HepG2 (cell line): Measurements from ENCODE around the gene HOXA5. TPM values are rescaled to one million over a fixed set of nuclear protein-coding genes. Genes with fewer than 3 reads are reported as not detected.

Experiments used
- CREM ChIP-seq, 2 experiments: sonication (generic) in 1 of 2; formaldehyde crosslinking in 1 of 2; IDR thresholded peaks; 2 replicates each; pipeline versions ENCODE4 v1.4.0 to v1.6.1; 2016 to 2020; ENCODE audit warnings: antibody characterized with exemption in 1 of 2, mild to moderate bottlenecking in 1 of 2, missing genetic modification reagents in 1 of 2
- ELF4 ChIP-seq: sonication (generic); formaldehyde crosslinking; IDR thresholded peaks from 2 replicates; pipeline ENCODE4 v1.5.0; 2020; ENCODE audit warnings: missing genetic modification reagents, mild to moderate bottlenecking, moderate library complexity, borderline replicate concordance
- FOXP1 ChIP-seq, 2 experiments: fragments of 450-650 bp in 1 of 2; IDR thresholded peaks; 2 replicates each; pipeline ENCODE4 v1.6.1; 2017 to 2018; ENCODE audit warnings: antibody characterized with exemption in 1 of 2
- HDAC2 ChIP-seq: sonication (generic); formaldehyde crosslinking; IDR thresholded peaks from 2 replicates; pipeline ENCODE4 v1.4.0; 2020; ENCODE audit warnings: missing genetic modification reagents
- HMG20A ChIP-seq: IDR thresholded peaks from 2 replicates; pipeline ENCODE4 v1.6.1; 2016; ENCODE audit warnings: borderline replicate concordance
- MZF1 ChIP-seq: sonication (generic); formaldehyde crosslinking; IDR thresholded peaks from 2 replicates; pipeline ENCODE4 v1.8.1; 2023; ENCODE audit warnings: mild to moderate bottlenecking, missing genetic modification reagents, borderline replicate concordance
- NCOR1 ChIP-seq: fragments of 200-600 bp; sonication (generic); IDR thresholded peaks from 2 replicates; pipeline ENCODE4 v1.7.0; 2017; ENCODE audit warnings: antibody characterized with exemption, low read length, borderline replicate concordance
- PAXIP1 ChIP-seq: sonication (generic); formaldehyde crosslinking; conservative IDR thresholded peaks from 2 replicates; pipeline ENCODE4 v1.4.0; 2020; ENCODE audit warnings: mild to moderate bottlenecking, missing genetic modification reagents, moderate library complexity
- PPARG ChIP-seq: conservative IDR thresholded peaks from 2 replicates; pipeline ENCODE4 v1.6.1; 2016; ENCODE audit warnings: missing biosample characterization, missing genetic modification reagents
- SOX6 ChIP-seq, 2 experiments: fragments of 450-650 bp in 1 of 2; sonication (generic) in 1 of 2; formaldehyde crosslinking in 1 of 2; IDR thresholded peaks; 2 replicates each; pipeline versions ENCODE4 v1.4.0 to v1.6.1; 2017 to 2020; ENCODE audit warnings: antibody characterized with exemption in 1 of 2, mild to moderate bottlenecking in 1 of 2, missing genetic modification reagents in 1 of 2
- STAG1 ChIP-seq: sonication (generic); formaldehyde crosslinking; IDR thresholded peaks from 2 replicates; pipeline ENCODE4 v1.4.0; 2020; ENCODE audit warnings: missing genetic modification reagents
- TCF7 ChIP-seq: sonication (generic); IDR thresholded peaks from 2 replicates; pipeline ENCODE4 v1.6.1; 2016; ENCODE audit warnings: antibody characterized with exemption, low read depth
- TEAD3 ChIP-seq: optimal IDR thresholded peaks from 2 replicates; pipeline ENCODE3; 2016; ENCODE audit warnings: borderline replicate concordance
- TRAFD1 ChIP-seq: sonication (generic); formaldehyde crosslinking; IDR thresholded peaks from 2 replicates; pipeline ENCODE4 v1.5.1; 2020; ENCODE audit warnings: missing genetic modification reagents, mild to moderate bottlenecking, borderline replicate concordance
- ZNF547 ChIP-seq: sonication (generic); formaldehyde crosslinking; IDR thresholded peaks from 2 replicates; pipeline ENCODE4 v1.5.1; 2020; ENCODE audit warnings: mild to moderate bottlenecking, missing genetic modification reagents
- polyA plus RNA-seq, 8 experiments: library from polyadenylated mRNA; depleted of rRNA in 3 of 8; stranded (reverse) in 7 of 8; unstranded in 1 of 8; fragments of >200 nt; fragmentation: Illumina TruSeq in 4 of 8; extraction: Trizol in 4 of 8; gene quantifications; 2 replicates each; pipeline versions ENCODE4 v1.2.1 to v1.2.3, GENCODE V29; 2011 to 2016; ENCODE audit warnings: low read depth in 4 of 8, missing spikeins in 1 of 8, mixed read lengths in 1 of 8; ENCODE audit not compliant: insufficient read depth in 1 of 8
- total RNA-seq, 5 experiments: library from RNA; depleted of rRNA; stranded (reverse); fragments of >200 nt; fragmentation: Illumina TruSeq; extraction: Trizol; gene quantifications; 2 replicates each; pipeline ENCODE4 v1.2.3, GENCODE V29; 2016; ENCODE audit warnings: low read depth in 1 of 5
- TF ChIP-seq, protein P1 (sequence below): sonication (generic); formaldehyde crosslinking; IDR thresholded peaks from 2 replicates; pipeline ENCODE4 v1.4.0; 2020; ENCODE audit warnings: missing genetic modification reagents
- TF ChIP-seq, protein P2 (sequence below): sonication (generic); formaldehyde crosslinking; IDR thresholded peaks from 2 replicates; pipeline ENCODE4 v1.8.0; 2022; ENCODE audit warnings: mild to moderate bottlenecking, missing genetic modification reagents, borderline replicate concordance

The HOXA5 gene
- total and polyA plus RNA-seq, 2 of the 13 experiments (the other 11 are each of a cell fraction or from before 2014, with no cell fraction given) = 3.2 to 3.6 TPM

- TF ChIP-seq, protein P1, sequence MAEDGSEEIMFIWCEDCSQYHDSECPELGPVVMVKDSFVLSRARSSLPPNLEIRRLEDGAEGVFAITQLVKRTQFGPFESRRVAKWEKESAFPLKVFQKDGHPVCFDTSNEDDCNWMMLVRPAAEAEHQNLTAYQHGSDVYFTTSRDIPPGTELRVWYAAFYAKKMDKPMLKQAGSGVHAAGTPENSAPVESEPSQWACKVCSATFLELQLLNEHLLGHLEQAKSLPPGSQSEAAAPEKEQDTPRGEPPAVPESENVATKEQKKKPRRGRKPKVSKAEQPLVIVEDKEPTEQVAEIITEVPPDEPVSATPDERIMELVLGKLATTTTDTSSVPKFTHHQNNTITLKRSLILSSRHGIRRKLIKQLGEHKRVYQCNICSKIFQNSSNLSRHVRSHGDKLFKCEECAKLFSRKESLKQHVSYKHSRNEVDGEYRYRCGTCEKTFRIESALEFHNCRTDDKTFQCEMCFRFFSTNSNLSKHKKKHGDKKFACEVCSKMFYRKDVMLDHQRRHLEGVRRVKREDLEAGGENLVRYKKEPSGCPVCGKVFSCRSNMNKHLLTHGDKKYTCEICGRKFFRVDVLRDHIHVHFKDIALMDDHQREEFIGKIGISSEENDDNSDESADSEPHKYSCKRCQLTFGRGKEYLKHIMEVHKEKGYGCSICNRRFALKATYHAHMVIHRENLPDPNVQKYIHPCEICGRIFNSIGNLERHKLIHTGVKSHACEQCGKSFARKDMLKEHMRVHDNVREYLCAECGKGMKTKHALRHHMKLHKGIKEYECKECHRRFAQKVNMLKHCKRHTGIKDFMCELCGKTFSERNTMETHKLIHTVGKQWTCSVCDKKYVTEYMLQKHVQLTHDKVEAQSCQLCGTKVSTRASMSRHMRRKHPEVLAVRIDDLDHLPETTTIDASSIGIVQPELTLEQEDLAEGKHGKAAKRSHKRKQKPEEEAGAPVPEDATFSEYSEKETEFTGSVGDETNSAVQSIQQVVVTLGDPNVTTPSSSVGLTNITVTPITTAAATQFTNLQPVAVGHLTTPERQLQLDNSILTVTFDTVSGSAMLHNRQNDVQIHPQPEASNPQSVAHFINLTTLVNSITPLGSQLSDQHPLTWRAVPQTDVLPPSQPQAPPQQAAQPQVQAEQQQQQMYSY (CRISPR knock-in tag) = no peak
- no peak for TF ChIP-seq TRAFD1
- TF ChIP-seq PPARG (CRISPR knock-in tag) = peak; percentile 64
- peak; percentile 95 for TF ChIP-seq NCOR1
- peak; percentile 23; the same call in 1 of the 2 replicates for TF ChIP-seq STAG1
- peak; percentile 79; the same call in 1 of the 2 replicates for TF ChIP-seq HMG20A (CRISPR knock-in tag)
- peak; percentile 21 for TF ChIP-seq HDAC2 (CRISPR knock-in tag)
- TF ChIP-seq FOXP1 (IDR thresholded peaks at IDR 0.05) = no peak
- peak; percentile 59; the same call in 1 of the 2 replicates for TF ChIP-seq FOXP1 (CRISPR knock-in tag; IDR thresholded peaks at IDR 0.05)
- peak; percentile 62; the same call in 1 of the 2 replicates for TF ChIP-seq CREM (IDR thresholded peaks at IDR 0.05)
- no peak for TF ChIP-seq CREM (CRISPR knock-in tag; IDR thresholded peaks at IDR 0.05)
- TF ChIP-seq ZNF547 (CRISPR knock-in tag) = 0 out of 2 replicates have a peak, but pooled peaks have one; percentile 37
- TF ChIP-seq SOX6 (IDR thresholded peaks at IDR 0.05) = no peak
- peak; percentile 90 for TF ChIP-seq SOX6 (CRISPR knock-in tag; IDR thresholded peaks at IDR 0.05)
- 0 out of 2 replicates have a peak, but pooled peaks have one; percentile 38 for TF ChIP-seq ELF4 (CRISPR knock-in tag)
- peak; percentile 82 for TF ChIP-seq PAXIP1
- TF ChIP-seq, protein P2, sequence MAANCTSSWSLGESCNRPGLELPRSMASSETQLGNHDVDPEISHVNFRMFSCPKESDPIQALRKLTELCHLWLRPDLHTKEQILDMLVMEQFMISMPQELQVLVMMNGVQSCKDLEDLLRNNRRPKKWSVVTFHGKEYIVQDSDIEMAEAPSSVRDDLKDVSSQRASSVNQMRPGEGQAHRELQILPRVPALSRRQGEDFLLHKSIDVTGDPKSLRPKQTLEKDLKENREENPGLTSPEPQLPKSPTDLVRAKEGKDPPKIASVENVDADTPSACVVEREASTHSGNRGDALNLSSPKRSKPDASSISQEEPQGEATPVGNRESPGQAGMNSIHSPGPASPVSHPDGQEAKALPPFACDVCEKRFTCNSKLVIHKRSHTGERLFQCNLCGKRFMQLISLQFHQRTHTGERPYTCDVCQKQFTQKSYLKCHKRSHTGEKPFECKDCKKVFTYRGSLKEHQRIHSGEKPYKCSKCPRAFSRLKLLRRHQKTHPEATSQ (CRISPR knock-in tag) = no peak
- peak; percentile 57; the same call in 1 of the 2 replicates for TF ChIP-seq TCF7
- TF ChIP-seq TEAD3 (CRISPR knock-in tag) = peak; percentile 40
- no peak for TF ChIP-seq MZF1 (CRISPR knock-in tag)
Measured at GRCh38 chr7:27133409-27134231, 9.9 kb downstream of the HOXA5 start (continued).
